Measurements from ENCODE around the gene ATAD3B.
"Not testable (repeated sequence)": the region's sequence is repeated elsewhere in the genome, so short reads cannot be mapped to it uniquely, and the experiment has no call there.

The ATAD3B gene

DNA sequence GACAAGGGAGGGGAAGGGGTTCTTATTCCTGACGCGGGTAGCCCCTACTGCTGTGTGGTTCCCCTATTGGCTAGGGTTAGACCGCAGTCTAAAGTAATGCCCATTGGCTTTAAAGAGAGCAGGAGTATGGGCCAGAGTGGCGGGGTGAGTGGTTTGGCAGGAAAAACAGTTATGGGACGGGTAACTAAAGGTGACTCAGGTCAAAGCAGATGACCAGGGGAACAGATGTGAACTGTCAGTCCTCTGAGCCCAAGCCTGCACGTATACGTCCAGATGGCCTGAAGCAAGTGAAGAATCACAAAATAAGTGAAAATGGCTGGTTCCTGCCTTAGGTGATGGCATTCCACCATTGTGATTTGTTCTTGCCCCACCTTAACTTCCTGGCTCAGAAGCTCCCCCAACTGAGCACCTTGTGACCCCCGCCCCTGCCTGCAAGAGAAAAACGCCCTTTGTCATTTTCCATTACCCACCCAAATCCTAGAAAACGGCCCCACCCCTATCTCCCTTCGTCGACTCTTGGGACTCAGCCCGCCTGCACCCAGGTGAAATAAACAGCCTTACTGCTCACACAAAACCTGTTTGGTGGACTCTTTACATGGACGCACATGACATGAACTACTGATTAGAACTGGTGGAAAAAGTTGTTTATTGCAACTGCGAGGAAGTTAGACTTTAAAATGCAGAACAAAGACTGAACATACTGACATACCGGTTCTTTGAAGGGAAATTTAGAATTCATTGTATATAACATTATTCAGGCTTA is 758 bp upstream of the ATAD3B start:
- peak overlapping the region; percentile 94 for H2AFZ ChIP-seq (ENCODE audit: low read depth)

DNA sequence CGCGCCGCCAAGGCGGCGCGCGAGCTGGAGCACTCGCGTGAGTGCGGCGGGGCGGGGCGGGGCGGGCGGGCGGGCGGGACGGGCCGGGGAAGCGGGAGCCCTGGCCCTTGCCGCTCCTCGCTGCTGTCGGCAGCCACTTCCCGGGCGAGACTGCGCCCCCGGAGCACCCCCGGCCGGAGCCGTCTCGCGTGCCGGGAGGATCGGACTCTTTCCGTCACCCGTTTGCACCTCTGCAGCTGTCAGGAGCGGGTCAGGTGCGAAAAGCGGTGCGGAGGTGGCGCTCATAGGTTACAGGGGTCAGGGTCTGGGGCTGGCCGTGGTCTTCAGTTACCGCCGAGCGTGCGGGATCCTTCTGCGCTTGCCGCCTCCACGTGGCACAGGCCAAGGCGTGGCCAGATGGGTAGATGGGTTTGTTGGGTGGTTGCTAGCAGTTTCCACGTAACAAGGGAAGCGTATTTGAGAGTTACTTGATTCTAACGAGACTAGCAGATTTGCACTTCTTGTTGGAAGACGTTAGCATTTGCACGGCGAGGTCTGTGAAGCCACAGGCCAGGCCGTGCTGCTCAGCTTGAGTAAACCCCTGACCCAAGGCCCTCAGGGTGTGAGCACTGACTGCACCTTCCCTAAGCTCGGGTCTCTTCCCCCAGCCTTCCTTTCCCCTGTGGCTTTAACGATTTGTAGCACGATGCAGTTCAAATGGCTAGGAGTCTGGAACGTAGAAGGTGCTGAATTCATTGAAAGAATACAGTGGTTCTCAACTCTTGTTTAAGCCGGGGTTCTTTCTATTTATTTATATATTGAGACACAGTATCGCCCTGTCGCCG is 700 bp downstream of the ATAD3B start:
- Histone ChIP-seq H3K79me2 (ENCODE audit: insufficient read depth, low read depth) (peaks cover 47% of the 10 kb centered on the region), H3K4me2 (peak overlapping the region; percentile 98)

More for the DNA sequence above, 758 bp upstream of the ATAD3B start:
- Histone ChIP-seq H3K4me3 (IDR thresholded peaks at IDR 0.05; ENCODE audit: insufficient read depth, low read depth, low read length) (peak overlapping the region; percentile 92), H3K27ac (peak overlapping the region; percentile 51), H3K4me1 (ENCODE audit: low read depth, poor library complexity, severe bottlenecking) (peaks cover 17% of the 10 kb centered on the region), H3K79me2 (ENCODE audit: insufficient read depth, low read depth) (peaks cover 32% of the 10 kb centered on the region), H3K4me2 (peak overlapping the region; percentile 90), H3K27me3 (ENCODE audit: insufficient read depth, low read depth) (peaks cover 3% of the 10 kb centered on the region; the same call in 1 of the 2 replicates), H3K9ac (peak overlapping the region; percentile 39; the same call in 1 of the 2 replicates), H4K20me1 (ENCODE audit: insufficient read depth) (no peaks in the 10 kb centered on the region; the same call in 1 of the 2 replicates), H3K36me3 (ENCODE audit: insufficient read depth) (no peaks in the 10 kb centered on the region)
- TF ChIP-seq, protein P1, sequence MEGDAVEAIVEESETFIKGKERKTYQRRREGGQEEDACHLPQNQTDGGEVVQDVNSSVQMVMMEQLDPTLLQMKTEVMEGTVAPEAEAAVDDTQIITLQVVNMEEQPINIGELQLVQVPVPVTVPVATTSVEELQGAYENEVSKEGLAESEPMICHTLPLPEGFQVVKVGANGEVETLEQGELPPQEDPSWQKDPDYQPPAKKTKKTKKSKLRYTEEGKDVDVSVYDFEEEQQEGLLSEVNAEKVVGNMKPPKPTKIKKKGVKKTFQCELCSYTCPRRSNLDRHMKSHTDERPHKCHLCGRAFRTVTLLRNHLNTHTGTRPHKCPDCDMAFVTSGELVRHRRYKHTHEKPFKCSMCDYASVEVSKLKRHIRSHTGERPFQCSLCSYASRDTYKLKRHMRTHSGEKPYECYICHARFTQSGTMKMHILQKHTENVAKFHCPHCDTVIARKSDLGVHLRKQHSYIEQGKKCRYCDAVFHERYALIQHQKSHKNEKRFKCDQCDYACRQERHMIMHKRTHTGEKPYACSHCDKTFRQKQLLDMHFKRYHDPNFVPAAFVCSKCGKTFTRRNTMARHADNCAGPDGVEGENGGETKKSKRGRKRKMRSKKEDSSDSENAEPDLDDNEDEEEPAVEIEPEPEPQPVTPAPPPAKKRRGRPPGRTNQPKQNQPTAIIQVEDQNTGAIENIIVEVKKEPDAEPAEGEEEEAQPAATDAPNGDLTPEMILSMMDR (conservative IDR thresholded peaks at IDR 0.05; ENCODE audit: low read depth, low read length), result no peak

DNA sequence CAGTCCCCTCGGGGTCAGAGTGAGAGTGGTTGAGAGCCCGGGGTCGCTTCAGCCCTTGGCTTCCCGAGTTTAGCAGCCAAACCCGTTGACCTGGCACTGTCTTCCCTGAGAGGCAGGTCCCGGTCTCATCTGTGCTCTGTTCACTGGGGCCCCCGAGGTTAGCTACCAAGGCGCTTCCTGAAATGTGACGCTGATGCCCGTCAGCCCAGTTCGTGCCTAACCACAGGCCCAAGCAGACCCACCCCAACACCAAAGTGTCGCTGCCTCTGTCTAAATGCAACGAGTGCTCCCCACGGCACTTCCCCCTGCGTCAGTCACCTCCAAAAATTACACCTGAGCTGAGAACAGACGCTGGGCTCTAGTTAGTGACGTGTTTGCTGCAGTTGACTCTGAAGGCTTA is 4.4 kb downstream of the ATAD3B start:
- Histone ChIP-seq H3K4me1 (ENCODE audit: low read depth, poor library complexity, severe bottlenecking) (peaks cover 11% of the 10 kb centered on the region), H3K79me2 (ENCODE audit: insufficient read depth, low read depth) (peaks cover 56% of the 10 kb centered on the region)
- not testable (repeated sequence) for H3K4me3 ChIP-seq (IDR thresholded peaks at IDR 0.05; ENCODE audit: insufficient read depth, low read depth, low read length); H4K20me1 ChIP-seq (ENCODE audit: insufficient read depth); H2AFZ ChIP-seq (ENCODE audit: low read depth); H3K27ac ChIP-seq; H3K36me3 ChIP-seq (ENCODE audit: insufficient read depth); H3K4me2 ChIP-seq; H3K9ac ChIP-seq; H3K27me3 ChIP-seq (ENCODE audit: insufficient read depth, low read depth)

More for the DNA sequence above, 700 bp downstream of the ATAD3B start:
- Histone ChIP-seq H3K4me1 (ENCODE audit: low read depth, poor library complexity, severe bottlenecking) (peaks cover 17% of the 10 kb centered on the region), H3K9ac (peak overlapping the region; percentile 62; the same call in 1 of the 2 replicates), H3K27ac (peak overlapping the region; percentile 76), H3K4me3 (IDR thresholded peaks at IDR 0.05; ENCODE audit: insufficient read depth, low read depth, low read length) (peak overlapping the region; percentile 48)
- not testable (repeated sequence) for H3K27me3 ChIP-seq (ENCODE audit: insufficient read depth, low read depth); H4K20me1 ChIP-seq (ENCODE audit: insufficient read depth); H3K36me3 ChIP-seq (ENCODE audit: insufficient read depth); H2AFZ ChIP-seq (ENCODE audit: low read depth)

DNA sequence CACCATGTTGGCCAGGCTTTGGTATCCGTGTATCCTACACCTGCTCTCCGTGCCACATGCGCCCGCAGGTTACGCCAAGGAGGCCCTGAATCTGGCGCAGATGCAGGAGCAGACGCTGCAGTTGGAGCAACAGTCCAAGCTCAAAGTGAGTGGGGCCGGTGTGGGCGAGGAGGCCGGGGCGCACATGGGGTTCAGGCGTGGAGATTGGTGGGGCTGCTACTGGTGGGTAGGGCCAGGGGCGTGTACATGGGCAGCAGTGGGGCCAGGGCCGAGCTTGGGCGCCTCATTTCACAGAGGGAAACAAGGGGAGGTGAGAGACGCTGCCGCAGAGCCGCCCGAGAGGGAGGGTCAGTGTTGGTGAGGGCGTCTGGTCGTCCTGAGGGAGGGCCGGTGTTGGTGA is 5.6 kb downstream of the ATAD3B start:
- Histone ChIP-seq H3K36me3 (ENCODE audit: insufficient read depth) (peaks cover 6% of the 10 kb centered on the region), H3K27ac (no peak overlapping the region), H3K9ac (no peak overlapping the region), H3K4me1 (ENCODE audit: low read depth, poor library complexity, severe bottlenecking) (peaks cover 11% of the 10 kb centered on the region), H4K20me1 (ENCODE audit: insufficient read depth) (no peaks in the 10 kb centered on the region; the same call in 1 of the 2 replicates), H2AFZ (ENCODE audit: low read depth) (no peak overlapping the region), H3K79me2 (ENCODE audit: insufficient read depth, low read depth) (peaks cover 56% of the 10 kb centered on the region), H3K4me2 (no peak overlapping the region), H3K27me3 (ENCODE audit: insufficient read depth, low read depth) (no peaks in the 10 kb centered on the region), H3K4me3 (IDR thresholded peaks at IDR 0.05; ENCODE audit: insufficient read depth, low read depth, low read length) (no peak overlapping the region)
- TF ChIP-seq, protein P1 (conservative IDR thresholded peaks at IDR 0.05; ENCODE audit: low read depth, low read length), result no peak

DNA sequence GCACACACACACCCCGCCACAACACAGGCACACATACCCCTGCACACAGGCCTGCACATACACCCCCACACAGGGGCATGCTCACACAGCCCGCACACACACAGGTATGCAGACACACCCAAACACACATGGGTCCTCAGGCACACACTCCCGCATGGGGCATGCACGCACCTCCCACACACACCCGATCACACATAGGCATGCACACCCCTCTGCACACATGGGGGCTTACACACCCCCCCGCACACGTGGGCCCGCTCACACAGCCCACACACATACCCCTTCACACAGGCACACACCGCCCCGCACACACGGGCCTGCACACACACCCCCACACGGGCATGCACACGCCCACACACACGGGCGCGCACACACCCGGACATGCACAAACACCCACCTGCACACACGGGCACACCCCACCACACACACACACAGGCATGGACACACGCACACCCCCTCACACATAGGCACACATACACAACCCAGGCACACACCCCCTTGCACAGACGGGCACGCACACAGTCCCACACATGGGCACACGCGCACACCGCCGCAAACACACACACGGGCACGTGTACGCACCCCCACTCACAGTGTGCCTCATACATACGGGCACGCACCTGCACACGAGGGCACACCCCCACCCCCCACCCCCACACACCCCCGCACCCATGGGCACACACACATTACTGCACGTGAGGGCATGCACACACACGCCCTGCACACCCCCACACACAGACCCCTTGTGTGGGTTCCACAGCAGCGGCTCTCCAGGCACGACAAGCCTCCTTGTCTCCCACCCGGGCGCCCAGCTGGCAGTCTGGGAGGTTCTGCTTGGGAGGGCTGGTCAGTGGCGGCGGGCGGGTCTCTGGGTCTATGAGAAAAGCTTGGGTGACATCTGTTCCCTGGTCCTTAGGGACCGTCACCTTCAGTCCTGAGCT is 8.3 kb downstream of the ATAD3B start:
- no peak overlapping the region for H3K27ac ChIP-seq
- H3K79me2 ChIP-seq (ENCODE audit: insufficient read depth, low read depth), result peaks cover 32% of the 10 kb centered on the region
- H3K4me1 ChIP-seq (ENCODE audit: low read depth, poor library complexity, severe bottlenecking), result no peaks in the 10 kb centered on the region
- H3K36me3 ChIP-seq (ENCODE audit: insufficient read depth), result peaks cover 18% of the 10 kb centered on the region
- no peaks in the 10 kb centered on the region for H3K27me3 ChIP-seq (ENCODE audit: insufficient read depth, low read depth)
- H2AFZ ChIP-seq (ENCODE audit: low read depth), result no peak overlapping the region
- H4K20me1 ChIP-seq (ENCODE audit: insufficient read depth), result no peaks in the 10 kb centered on the region
- TF ChIP-seq, protein P1 (conservative IDR thresholded peaks at IDR 0.05; ENCODE audit: low read depth, low read length), result no peak
- H3K4me2 ChIP-seq, result no peak overlapping the region
- H3K4me3 ChIP-seq (IDR thresholded peaks at IDR 0.05; ENCODE audit: insufficient read depth, low read depth, low read length), result no peak overlapping the region
- no peak overlapping the region for H3K9ac ChIP-seq

DNA sequence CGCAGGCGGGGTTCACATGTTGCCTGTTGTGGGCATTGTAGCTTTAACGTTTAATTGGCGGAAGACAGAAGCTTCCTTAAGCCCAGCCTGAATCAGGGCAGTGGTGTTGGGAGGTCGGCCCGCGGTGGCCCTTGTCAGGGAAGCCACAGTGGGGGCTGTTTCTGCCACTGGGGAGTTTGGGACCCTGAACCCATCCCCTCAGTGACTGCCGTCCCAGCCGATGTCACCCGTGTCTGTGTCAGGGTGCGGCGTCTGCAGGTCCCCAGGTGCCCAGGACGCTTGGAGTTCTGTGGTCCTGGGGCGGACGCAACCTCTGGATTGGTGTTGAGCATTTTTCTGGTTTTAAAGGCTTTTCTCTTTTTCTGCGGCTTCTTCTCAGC is 8.9 kb downstream of the ATAD3B start:
- not testable (repeated sequence) for H3K27ac ChIP-seq; H3K9ac ChIP-seq; H2AFZ ChIP-seq (ENCODE audit: low read depth); H3K4me1 ChIP-seq (ENCODE audit: low read depth, poor library complexity, severe bottlenecking); H3K4me3 ChIP-seq (IDR thresholded peaks at IDR 0.05; ENCODE audit: insufficient read depth, low read depth, low read length); H4K20me1 ChIP-seq (ENCODE audit: insufficient read depth); H3K4me2 ChIP-seq; H3K27me3 ChIP-seq (ENCODE audit: insufficient read depth, low read depth)
- H3K36me3 ChIP-seq (ENCODE audit: insufficient read depth), result peaks cover 18% of the 10 kb centered on the region
- H3K79me2 ChIP-seq (ENCODE audit: insufficient read depth, low read depth), result peaks cover 27% of the 10 kb centered on the region

DNA sequence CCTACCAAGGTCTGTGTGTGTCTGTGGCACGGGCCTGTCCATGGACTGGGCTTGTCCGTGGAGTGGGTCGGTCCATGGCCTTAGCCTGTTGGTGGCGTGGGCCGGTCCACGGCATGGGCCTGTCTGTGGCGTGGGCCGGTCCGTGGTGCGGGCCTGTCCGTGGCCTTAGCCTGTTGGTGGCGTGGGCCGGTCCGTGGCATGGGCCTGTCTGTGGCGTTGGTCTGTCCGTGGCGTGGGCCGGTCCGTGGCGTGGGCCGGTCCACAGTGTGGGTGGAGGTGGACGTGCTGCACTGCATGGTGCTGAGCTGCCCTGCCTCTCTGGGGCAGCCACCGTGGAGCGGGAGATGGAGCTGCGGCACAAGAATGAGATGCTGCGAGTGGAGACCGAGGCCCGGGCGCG is 10.2 kb downstream of the ATAD3B start:
- Histone ChIP-seq H3K79me2 (ENCODE audit: insufficient read depth, low read depth) (peaks cover 13% of the 10 kb centered on the region), H3K36me3 (ENCODE audit: insufficient read depth) (peaks cover 18% of the 10 kb centered on the region)
- not testable (repeated sequence) for H3K4me2 ChIP-seq; H4K20me1 ChIP-seq (ENCODE audit: insufficient read depth); H3K27ac ChIP-seq; H3K9ac ChIP-seq; H2AFZ ChIP-seq (ENCODE audit: low read depth); H3K27me3 ChIP-seq (ENCODE audit: insufficient read depth, low read depth); H3K4me1 ChIP-seq (ENCODE audit: low read depth, poor library complexity, severe bottlenecking); H3K4me3 ChIP-seq (IDR thresholded peaks at IDR 0.05; ENCODE audit: insufficient read depth, low read depth, low read length)
